HUES48 (cell line): Measurements from ENCODE around the gene PIMREG.

Experiments used
- H3K27ac ChIP-seq: one replicate; pipeline ENCODE4 v1.7.0; 2013; ENCODE audit warnings: low read depth, low read length, inconsistent platforms
- H3K27me3 ChIP-seq: 2 replicates; pipeline ENCODE4 v1.6.1; 2013; ENCODE audit warnings: mild to moderate bottlenecking, low read length; ENCODE audit not compliant: control insufficient read depth, insufficient read depth
- H3K36me3 ChIP-seq: 2 replicates; pipeline ENCODE4 v1.6.1; 2013; ENCODE audit warnings: low read length; ENCODE audit not compliant: control insufficient read depth, insufficient read depth
- H3K4me1 ChIP-seq: 2 replicates; pipeline ENCODE4 v1.6.1; 2013; ENCODE audit warnings: mild to moderate bottlenecking, low read length; ENCODE audit not compliant: control insufficient read depth, insufficient read depth
- H3K4me3 ChIP-seq: 2 replicates; pipeline ENCODE4 v1.5.1; 2013; ENCODE audit warnings: mild to moderate bottlenecking, low read depth, low read length
- H3K9ac ChIP-seq: 2 replicates; pipeline ENCODE4 v1.6.1; 2013; ENCODE audit warnings: mild to moderate bottlenecking, low read depth, low read length, moderate library complexity
- H3K9me3 ChIP-seq: 2 replicates; pipeline ENCODE4 v1.6.1; 2013; ENCODE audit warnings: low read length; ENCODE audit not compliant: control insufficient read depth, insufficient read depth

PIMREG gene

DNA sequence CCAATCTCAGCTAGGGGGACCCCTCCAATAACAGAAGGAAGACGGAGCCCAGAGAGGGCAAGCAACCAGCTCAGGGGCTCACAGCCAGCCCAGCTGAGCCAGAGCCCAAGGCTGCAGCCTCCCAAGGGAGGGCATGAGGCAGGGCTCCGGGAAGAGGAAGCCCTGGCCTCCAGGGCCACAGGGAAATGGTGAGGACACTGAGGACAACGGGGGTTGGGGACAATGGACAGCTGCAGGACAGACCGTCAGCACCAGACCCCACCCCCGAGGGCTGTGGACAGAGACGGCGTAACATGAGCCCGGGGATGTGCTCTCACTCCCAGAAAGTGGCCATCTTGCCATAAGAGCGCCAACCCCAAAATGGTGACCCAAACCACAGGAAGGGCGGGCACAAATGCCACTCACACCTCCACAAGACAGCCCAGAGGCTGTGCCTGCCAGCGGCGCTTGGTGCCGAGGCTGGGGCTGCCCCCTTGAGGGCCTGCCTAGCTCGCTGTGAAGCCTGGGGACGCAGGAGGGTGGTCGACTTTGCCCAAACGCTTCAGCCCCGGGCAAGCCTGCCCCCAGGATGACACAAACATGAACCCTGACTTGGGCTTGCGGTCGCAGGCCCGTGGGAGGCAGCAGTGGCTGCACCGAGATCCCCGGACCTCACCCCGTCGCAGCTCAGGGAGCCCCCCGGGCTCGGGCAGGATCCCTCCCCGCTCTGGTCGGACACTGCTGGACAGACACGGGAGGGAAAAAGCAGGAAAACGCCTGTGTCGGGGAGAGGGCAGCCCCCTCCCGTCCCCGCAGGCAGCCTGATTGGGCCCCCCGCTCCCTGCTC lies 10.5 kb downstream of the PIMREG start:
- H3K4me1 ChIP-seq = peaks cover 28% of the 10 kb centered on the region
- no peaks in the 10 kb centered on the region for H3K9me3 ChIP-seq
- no peak overlapping the region for H3K27ac ChIP-seq
- H3K36me3 ChIP-seq = peaks cover 20% of the 10 kb centered on the region
- H3K9ac ChIP-seq = peak overlapping the region; percentile 49
- H3K4me3 ChIP-seq = peak overlapping the region; percentile 68
- no peaks in the 10 kb centered on the region for H3K27me3 ChIP-seq

DNA sequence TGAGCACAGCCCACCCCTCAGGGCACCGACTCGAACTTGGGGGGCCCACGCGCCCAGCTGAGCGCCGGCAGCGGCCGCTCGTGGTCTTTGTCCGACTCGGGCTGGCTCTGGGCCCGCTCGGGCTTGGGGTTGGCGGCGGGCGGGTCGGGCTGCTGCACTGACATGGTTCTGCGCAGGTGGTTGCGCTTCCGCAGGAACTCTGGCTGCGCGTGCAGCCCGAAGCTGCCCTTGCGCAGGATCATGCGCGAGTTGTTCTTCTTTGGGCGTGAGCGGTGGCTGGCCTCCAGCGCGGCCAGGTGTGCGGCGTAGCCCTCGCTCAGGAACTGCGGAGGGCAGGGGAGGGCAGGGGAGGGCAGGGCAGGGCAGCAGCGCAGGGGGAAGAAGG lies 11.1 kb downstream of the PIMREG start:
- Histone ChIP-seq H3K4me1 (peaks cover 28% of the 10 kb centered on the region), H3K9ac (peak overlapping the region; percentile 49), H3K9me3 (no peaks in the 10 kb centered on the region), H3K4me3 (peak overlapping the region; percentile 68), H3K36me3 (peaks cover 13% of the 10 kb centered on the region; the same call in 1 of the 2 replicates), H3K27ac (no peak overlapping the region), H3K27me3 (no peaks in the 10 kb centered on the region)

DNA sequence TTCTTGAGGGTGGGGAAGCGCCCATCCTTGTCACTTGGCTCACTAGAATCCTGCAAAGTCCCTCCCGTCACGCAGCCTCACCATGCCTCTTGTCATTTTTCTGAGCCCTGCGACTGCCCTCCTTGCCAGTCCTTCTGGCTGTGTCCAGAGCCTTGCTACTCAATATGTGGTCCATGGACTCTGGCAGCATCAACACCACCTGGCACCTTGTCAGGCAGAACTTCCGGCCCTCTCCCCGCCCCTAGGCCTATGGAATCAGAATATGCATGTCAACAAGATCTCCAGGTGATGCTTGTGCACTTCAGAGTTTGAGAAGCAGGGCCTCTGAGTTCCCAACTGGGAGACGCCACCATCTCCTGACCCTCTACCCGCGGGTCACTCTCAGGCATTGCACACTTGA lies 12.1 kb downstream of the PIMREG start:
- Histone ChIP-seq H3K9me3 (no peaks in the 10 kb centered on the region), H3K27ac (no peak overlapping the region), H3K27me3 (no peaks in the 10 kb centered on the region), H3K36me3 (peaks cover 3% of the 10 kb centered on the region; the same call in 1 of the 2 replicates), H3K4me1 (peaks cover 29% of the 10 kb centered on the region), H3K9ac (no peak overlapping the region), H3K4me3 (no peak overlapping the region)

DNA sequence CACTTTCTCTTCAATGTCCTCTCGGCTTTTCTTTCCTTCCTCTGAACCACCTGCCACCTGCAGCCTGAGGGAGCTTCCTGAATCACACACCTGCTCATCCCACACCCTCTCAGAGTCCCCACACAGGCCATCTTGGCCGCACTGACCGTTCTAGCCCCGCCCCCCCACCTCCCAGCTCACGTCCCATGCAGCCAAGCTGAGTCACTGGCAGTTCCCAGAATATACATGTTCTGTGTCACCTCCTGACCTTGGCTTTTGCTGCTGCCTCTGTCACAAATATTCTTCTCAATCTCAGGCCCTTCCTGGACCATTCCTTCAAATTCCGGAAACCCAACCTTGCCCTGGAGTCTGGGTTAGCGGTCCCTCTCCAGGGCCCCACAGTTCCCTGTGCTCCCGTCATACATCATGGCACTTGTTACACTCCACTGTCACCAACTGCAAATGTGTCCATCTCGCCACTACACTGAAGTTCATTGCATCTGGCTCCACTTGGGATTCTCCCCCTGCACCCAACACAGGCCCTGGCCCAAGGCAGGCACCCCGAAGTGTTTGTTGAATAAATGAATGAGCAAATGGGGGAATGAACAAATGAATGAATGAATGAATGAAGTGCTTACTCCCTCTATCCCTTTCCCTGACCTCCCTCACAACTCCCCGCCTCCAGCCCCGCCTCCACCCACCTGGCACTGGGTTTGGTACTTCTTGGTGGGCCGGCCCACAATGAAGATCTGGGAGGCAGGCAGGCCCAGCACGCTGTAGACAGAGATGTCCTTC lies 12.8 kb downstream of the PIMREG start:
- H3K4me3 ChIP-seq = no peak overlapping the region
- peaks cover 31% of the 10 kb centered on the region for H3K4me1 ChIP-seq
- H3K9me3 ChIP-seq = no peaks in the 10 kb centered on the region
- H3K27me3 ChIP-seq = no peaks in the 10 kb centered on the region
- H3K27ac ChIP-seq = no peak overlapping the region
- no peak overlapping the region for H3K9ac ChIP-seq
- peaks cover 3% of the 10 kb centered on the region; the same call in 1 of the 2 replicates for H3K36me3 ChIP-seq

DNA sequence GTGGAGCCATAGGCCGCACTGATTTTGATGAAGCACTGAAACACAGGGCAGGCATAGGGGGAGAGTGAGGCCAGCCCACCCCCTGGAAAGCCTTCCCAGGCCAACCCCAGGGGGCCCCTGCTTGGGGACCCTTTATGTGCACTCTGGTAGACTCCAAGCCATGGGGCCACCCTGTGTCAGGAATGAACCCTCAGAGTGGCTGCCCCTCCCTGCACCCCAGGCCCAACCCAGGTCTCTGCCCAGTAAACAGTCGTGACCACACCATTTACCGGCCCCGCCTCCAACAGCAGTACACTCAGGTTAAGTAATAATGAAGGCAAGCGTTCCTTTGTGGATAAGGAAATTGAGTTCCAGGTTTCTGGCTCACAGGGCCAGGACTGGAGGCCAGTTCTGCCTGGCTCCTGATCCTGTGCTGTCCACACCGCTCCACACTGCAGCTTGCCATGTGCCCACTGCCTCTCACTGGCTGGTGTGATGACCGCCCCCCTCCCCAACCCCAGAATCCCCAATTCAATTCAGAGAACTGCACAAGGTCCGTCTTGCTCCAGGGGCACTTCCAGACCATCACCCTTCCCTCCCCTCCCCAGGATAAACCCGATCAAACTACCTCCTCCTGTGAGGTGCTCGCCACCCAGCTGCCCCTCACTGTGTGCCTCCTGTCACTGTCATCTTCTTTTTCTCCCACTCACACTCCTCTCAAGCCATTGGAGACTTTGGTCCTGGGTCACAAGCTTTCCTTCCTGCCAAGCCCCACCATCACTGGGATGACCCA lies 13.6 kb downstream of the PIMREG start:
- Histone ChIP-seq H3K27ac (no peak overlapping the region), H3K4me1 (peaks cover 27% of the 10 kb centered on the region), H3K27me3 (no peaks in the 10 kb centered on the region), H3K9me3 (no peaks in the 10 kb centered on the region), H3K36me3 (no peaks in the 10 kb centered on the region), H3K4me3 (no peak overlapping the region), H3K9ac (no peak overlapping the region)

DNA sequence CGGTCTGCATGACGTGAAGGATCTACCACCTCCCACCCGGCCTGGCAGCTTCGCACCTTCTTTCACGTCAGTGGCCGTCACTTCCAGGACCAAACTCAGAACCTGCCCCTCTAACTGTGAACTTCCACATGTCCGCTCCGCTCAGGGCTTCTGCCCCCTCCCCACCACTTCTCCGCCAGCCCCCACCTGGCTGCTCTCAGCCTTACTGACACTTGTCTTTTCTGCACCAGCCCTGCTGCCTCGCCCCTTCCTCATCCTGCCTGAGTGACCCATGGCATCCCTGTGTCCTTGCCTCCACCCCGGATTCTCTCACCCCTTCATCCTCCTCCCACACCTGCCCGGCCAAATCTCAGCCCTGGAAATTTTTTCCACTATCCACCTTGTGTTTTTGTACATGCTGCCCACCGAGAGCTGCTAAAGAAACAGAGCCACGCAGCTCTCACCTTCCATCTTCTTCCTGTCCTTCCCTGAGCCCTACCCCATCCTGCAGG lies 14.2 kb downstream of the PIMREG start:
- Histone ChIP-seq H3K4me3 (no peak overlapping the region), H3K36me3 (no peaks in the 10 kb centered on the region), H3K9ac (no peak overlapping the region), H3K4me1 (peaks cover 22% of the 10 kb centered on the region), H3K9me3 (no peaks in the 10 kb centered on the region), H3K27me3 (no peaks in the 10 kb centered on the region), H3K27ac (no peak overlapping the region)

DNA sequence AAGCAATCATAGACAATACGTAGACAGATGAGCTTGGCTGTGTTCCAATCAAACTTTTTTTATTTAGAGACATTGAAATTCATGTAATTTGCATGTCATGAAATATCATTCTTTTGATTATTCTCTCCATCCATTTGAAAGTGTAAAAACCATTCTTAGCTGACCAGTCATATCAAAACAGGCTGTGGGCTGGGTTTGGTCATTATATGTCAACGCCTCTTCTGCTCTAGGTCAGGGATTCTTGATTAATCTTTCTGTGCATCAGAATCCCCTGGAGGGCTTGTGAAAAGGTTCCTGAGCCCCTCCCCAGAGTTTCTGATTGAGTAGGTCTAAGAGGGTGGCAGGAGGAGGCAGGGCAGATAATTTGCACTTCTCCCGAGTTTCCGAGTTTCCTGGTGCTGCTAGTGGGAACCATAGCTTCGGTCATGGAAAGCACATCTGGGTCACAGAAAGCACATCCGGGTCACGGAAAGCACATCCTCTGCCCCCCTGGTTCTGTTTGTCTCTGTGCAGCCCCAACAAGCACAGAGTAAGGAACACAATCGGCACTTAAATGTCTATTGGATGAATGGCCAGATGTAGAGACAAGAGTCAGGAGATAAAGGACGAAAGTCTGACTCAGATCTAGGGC lies 16.4 kb downstream of the PIMREG start:
- Histone ChIP-seq H3K27me3 (no peaks in the 10 kb centered on the region), H3K36me3 (no peaks in the 10 kb centered on the region), H3K27ac (no peak overlapping the region), H3K9me3 (no peaks in the 10 kb centered on the region), H3K4me3 (no peak overlapping the region), H3K4me1 (peaks cover 16% of the 10 kb centered on the region), H3K9ac (no peak overlapping the region)

DNA sequence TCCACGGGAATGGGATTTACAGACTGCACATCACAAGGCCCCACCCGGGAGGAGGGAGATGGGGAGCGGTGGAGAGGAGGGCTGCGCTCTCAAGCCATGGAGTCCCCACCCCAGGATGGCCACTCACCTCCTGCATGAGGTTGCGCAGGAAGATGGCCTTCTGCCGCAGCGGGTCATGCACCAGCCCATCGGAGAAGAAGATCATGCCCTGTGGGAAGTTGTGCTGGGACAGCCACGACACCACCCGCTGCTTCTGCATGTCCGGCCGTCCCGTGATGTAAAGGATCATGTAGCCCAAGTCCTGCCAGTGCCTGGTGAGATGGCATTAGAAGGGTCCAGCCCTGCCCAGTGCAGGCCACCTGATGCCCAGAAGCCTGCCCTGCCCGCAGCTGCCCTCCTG lies 17.0 kb downstream of the PIMREG start:
- Histone ChIP-seq H3K9ac (no peak overlapping the region), H3K27ac (no peak overlapping the region), H3K4me1 (peaks cover 16% of the 10 kb centered on the region), H3K4me3 (no peak overlapping the region), H3K9me3 (no peaks in the 10 kb centered on the region), H3K27me3 (no peaks in the 10 kb centered on the region), H3K36me3 (no peaks in the 10 kb centered on the region)

DNA sequence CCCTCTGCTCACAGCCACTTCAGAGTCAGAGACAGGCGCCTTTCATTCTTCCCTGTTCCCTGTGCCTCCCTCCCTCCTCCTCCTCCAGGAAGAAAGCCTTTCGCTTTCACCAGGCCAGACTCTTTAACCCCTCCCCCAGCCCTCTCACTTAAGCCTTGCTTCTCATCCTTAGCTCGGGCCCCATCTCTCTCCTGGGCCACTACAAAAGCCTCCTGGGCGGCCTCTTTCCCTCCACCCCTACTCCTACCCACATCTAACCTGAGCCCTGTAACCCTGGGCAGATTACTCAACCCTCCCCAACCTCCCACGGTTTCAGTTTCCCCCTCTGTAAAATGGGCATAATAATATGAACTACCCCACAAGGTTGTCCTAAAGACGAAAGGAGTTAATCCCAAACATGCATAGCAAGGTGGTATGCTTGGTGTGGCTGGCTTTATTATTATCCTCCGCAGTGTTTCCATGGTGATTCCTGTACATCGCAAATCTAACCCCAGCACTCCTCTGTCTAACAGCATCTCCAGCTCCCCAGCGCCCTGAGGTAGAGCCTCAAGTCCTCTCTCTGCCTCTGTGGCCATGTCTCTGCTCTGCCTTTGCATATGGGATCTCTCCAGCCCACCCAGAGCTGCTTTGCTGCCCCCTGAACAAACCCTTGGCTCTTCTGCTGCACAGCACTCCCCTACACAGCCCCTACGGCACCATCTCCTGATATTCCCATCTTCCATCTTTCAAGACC lies 17.7 kb downstream of the PIMREG start:
- peaks cover 16% of the 10 kb centered on the region for H3K4me1 ChIP-seq
- H3K27ac ChIP-seq = no peak overlapping the region
- H3K36me3 ChIP-seq = no peaks in the 10 kb centered on the region
- no peaks in the 10 kb centered on the region for H3K9me3 ChIP-seq
- no peaks in the 10 kb centered on the region for H3K27me3 ChIP-seq
- H3K9ac ChIP-seq = no peak overlapping the region
- no peak overlapping the region for H3K4me3 ChIP-seq

DNA sequence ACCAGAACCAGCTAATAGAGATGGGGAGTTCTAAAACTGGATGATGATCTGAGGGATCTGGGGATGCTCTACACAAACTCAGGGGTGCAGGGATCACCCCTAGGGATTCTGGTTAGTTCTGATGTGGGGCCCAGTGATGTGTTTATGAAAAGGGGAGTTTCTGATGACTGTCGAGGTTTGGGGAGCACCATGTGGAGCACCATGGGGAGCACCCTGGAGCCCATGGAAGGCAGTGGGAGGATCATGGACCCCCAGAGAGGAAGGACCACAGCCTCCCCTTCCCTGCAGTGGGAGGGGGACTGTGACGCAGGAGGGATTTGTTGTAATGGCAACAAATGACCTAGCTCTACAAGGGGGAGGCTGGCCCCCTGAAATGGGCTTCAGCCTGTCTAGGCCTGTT lies 18.4 kb downstream of the PIMREG start:
- H3K36me3 ChIP-seq = no peaks in the 10 kb centered on the region
- no peak overlapping the region for H3K27ac ChIP-seq
- H3K27me3 ChIP-seq = no peaks in the 10 kb centered on the region
- H3K4me1 ChIP-seq = peaks cover 16% of the 10 kb centered on the region
- no peaks in the 10 kb centered on the region for H3K9me3 ChIP-seq
- H3K4me3 ChIP-seq = no peak overlapping the region
- H3K9ac ChIP-seq = no peak overlapping the region
